K562 (cell line): ENCODE results near the gene SH3YL1. TPM values are rescaled to one million over a fixed set of nuclear protein-coding genes. Genes with fewer than 3 reads are reported as not detected.

ENCODE experiments used
- BRD4 ChIP-seq: fragments of 200-600 bp; sonication (generic); IDR thresholded peaks from 2 replicates; pipeline ENCODE4 v1.6.1; 2017; ENCODE audit warnings: inconsistent platforms
- CCNT2 ChIP-seq: IDR thresholded peaks from 2 replicates; pipeline ENCODE4 v1.6.1; 2011; ENCODE audit warnings: borderline replicate concordance, low read depth, mild to moderate bottlenecking, moderate library complexity, mixed read lengths, low read length; ENCODE audit not compliant: insufficient read length; ENCODE audit errors: extremely low read depth
- CREM ChIP-seq: IDR thresholded peaks from 2 replicates; pipeline ENCODE4 v1.6.1; 2014; ENCODE audit warnings: antibody characterized with exemption, low read depth
- CTBP1 ChIP-seq: fragments of 450-650 bp; IDR thresholded peaks from 2 replicates; pipeline ENCODE4 v1.6.1; 2016; ENCODE audit warnings: borderline replicate concordance
- ETV5 ChIP-seq: sonication (generic); formaldehyde crosslinking; IDR thresholded peaks from 2 replicates; pipeline ENCODE4 v1.4.0; 2020; ENCODE audit warnings: low read depth, mild to moderate bottlenecking, missing genetic modification reagents
- FOXJ2 ChIP-seq: fragments of 200-800 bp; sonication (Bioruptor generic); IDR thresholded peaks from 2 replicates; pipeline ENCODE4 v1.6.1; 2016; ENCODE audit warnings: missing genetic modification characterization, missing compliant biosample characterization
- JUNB ChIP-seq: fragments of 450-650 bp; formaldehyde crosslinking; conservative IDR thresholded peaks from 2 replicates; pipeline ENCODE4 v1.4.0; 2020; ENCODE audit warnings: mild to moderate bottlenecking
- NR2C2 ChIP-seq, 2 experiments: fragments of 200-800 bp in 1 of 2; sonication (Bioruptor generic) in 1 of 2; sonication (generic) in 1 of 2; formaldehyde crosslinking in 1 of 2; IDR thresholded peaks; 2 replicates each; pipeline versions ENCODE4 v1.6.1 to v1.8.0; 2016 to 2022; ENCODE audit warnings: mild to moderate bottlenecking in 1 of 2, missing compliant biosample characterization in 1 of 2, missing genetic modification characterization in 1 of 2, missing genetic modification reagents in 1 of 2
- PCBP1 ChIP-seq: fragments of 200-400 bp; formaldehyde crosslinking; IDR thresholded peaks from 2 replicates; pipeline ENCODE4 v1.6.1; 2018; ENCODE audit warnings: mild to moderate bottlenecking, low read depth, low read length; ENCODE audit not compliant: poor library complexity, severe bottlenecking
- POLR2B ChIP-seq: fragments of 450-650 bp; IDR thresholded peaks from 2 replicates; pipeline ENCODE4 v1.6.1; 2018; ENCODE audit warnings: low read depth; ENCODE audit not compliant: partially characterized antibody
- POU5F1 ChIP-seq: fragments of 150-350 bp; IDR thresholded peaks from 2 replicates; pipeline ENCODE4 v1.6.1; 2014; ENCODE audit warnings: borderline replicate concordance, low read length, low read depth, mild to moderate bottlenecking; ENCODE audit not compliant: partially characterized antibody
- RB1 ChIP-seq: fragments of 450-650 bp; IDR thresholded peaks from 2 replicates; pipeline ENCODE4 v1.6.1; 2017; ENCODE audit warnings: low read depth, mild to moderate bottlenecking
- TAF7 ChIP-seq: fragments of 450-650 bp; IDR thresholded peaks from 2 replicates; pipeline ENCODE4 v1.6.1; 2016; ENCODE audit warnings: missing genetic modification characterization, missing compliant biosample characterization
- TFAP4 ChIP-seq: sonication (generic); formaldehyde crosslinking; IDR thresholded peaks from 2 replicates; pipeline ENCODE4 v1.8.0; 2022; ENCODE audit warnings: missing genetic modification reagents, mild to moderate bottlenecking, moderate library complexity, borderline replicate concordance
- U2AF2 ChIP-seq: fragments of 200-400 bp; formaldehyde crosslinking; optimal IDR thresholded peaks from 2 replicates; pipeline ENCODE3; 2017; ENCODE audit warnings: low read depth, mild to moderate bottlenecking, low read length
- ZEB2 ChIP-seq: fragments of 450-650 bp; IDR thresholded peaks from 2 replicates; pipeline ENCODE4 v1.6.1; 2016
- ZNF324 ChIP-seq: fragments of 250-450 bp; sonication (Bioruptor Pico); IDR thresholded peaks from 2 replicates; pipeline ENCODE4 v1.4.0; 2020; ENCODE audit warnings: mild to moderate bottlenecking
- ZSCAN29 ChIP-seq: fragments of 450-650 bp; IDR thresholded peaks from 2 replicates; pipeline ENCODE4 v1.6.1; 2017
- polyA plus RNA-seq, 8 experiments: library from polyadenylated mRNA; depleted of rRNA in 4 of 8; stranded (reverse) in 5 of 8; unstranded in 3 of 8; fragments of >200 nt; fragmentation: Nextera tagmentation in 2 of 8; fragmentation: Illumina TruSeq in 1 of 8; extraction: Ambion mirVana in 2 of 8; extraction: Trizol in 1 of 8; gene quantifications; 2 replicates each; pipeline versions ENCODE4 v1.2.1 to v1.2.3, GENCODE V29; 2011 to 2014; ENCODE audit warnings: inconsistent platforms in 1 of 8, missing spikeins in 1 of 8
- total RNA-seq, 7 experiments: library from RNA; depleted of rRNA in 6 of 7; stranded (reverse); fragments of >200 nt in 6 of 7; fragmentation: Illumina TruSeq in 2 of 7; extraction: Trizol in 2 of 7; gene quantifications; 2 replicates each; pipeline versions ENCODE4 v1.2.1 to v1.2.3, GENCODE V29; 2011 to 2021; ENCODE audit warnings: low replicate concordance in 1 of 7
- TF ChIP-seq, protein P1 (sequence below): fragments of 250-450 bp; sonication (Bioruptor Pico); IDR thresholded peaks from 2 replicates; pipeline ENCODE4 v1.5.0; 2021; ENCODE audit warnings: mild to moderate bottlenecking, moderate library complexity
- TF ChIP-seq, protein P2 (sequence below): sonication (generic); formaldehyde crosslinking; IDR thresholded peaks from 2 replicates; pipeline ENCODE4 v1.9.0; 2022; ENCODE audit warnings: mild to moderate bottlenecking, missing genetic modification reagents

Gene SH3YL1
- total and polyA plus RNA-seq, 9 of the 15 experiments (the other 6 are each of a cell fraction or from before 2014, with no cell fraction given): 3.9 to 7.8 (median 5.3) TPM

GRCh38 chr2:264493-265468, 949 bp upstream of the SH3YL1 start, which contains the start of gene ACP1 (continued):
- peak; percentile 58 for TF ChIP-seq CCNT2
- TF ChIP-seq ETV5: 0 out of 2 replicates have a peak, but pooled peaks have one; percentile 22
- TF ChIP-seq U2AF2: no peak
- TF ChIP-seq, protein P1, sequence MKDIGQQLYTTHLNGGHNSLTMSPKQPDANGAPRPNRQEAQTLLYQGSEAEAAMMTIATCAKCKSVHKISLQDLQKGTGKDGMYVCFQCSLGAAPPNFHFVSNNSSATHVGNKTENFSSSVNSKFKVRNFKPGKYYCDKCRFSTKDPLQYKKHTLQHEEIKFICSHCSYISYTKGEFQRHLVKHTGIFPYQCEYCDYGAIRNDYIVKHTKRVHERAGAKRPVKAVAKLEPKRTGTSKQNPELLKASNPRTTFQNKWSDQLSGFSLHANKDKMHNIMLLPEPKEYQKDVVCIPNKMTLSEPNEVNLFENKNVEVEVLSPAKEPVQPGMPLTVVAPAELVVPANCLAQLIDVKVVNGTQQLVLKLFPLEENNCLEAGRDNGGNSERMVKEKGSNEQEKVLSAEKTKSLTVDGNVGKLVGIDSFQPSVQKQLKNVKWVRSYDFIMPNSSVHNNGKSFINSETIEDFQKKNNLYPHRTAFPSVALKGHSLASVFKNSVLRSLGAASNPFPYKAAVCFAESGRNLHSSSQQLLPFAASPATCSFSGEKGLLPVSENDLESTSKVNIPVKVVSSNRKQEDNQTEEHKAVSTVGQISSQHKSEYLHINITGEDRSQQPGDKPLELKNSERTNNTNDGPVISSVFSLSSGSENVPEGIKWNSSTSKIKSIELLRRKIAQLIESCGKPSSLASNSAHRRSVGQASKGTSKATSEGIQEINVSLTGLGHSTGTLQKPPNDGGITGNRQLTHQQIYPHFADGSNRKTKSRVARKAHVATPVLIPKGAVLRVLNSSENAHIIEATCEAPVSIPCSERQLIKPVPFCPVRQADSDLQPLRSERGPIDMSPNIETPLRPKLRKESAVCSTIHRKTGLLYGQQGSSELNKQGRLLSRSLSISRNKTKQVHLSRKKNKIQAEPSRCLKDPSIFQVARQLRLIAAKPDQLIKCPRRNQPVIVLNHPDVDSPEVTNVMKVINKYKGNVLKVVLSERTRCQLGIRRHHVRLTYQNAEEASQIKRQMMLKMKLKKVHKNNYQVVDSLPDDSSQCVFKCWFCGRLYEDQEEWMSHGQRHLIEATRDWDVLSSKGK (CRISPR knock-in tag): no peak
- TF ChIP-seq POU5F1: peak; percentile 53
- TF ChIP-seq PCBP1: peak; percentile 23
- no peak for TF ChIP-seq ZSCAN29
- peak; percentile 91 for TF ChIP-seq CREM
- TF ChIP-seq NR2C2 (CRISPR knock-in tag; IDR thresholded peaks at IDR 0.05): no peak
- peak; percentile 30; the same call in 1 of the 2 replicates for TF ChIP-seq NR2C2 (tag; IDR thresholded peaks at IDR 0.05)
- 0 out of 2 replicates have a peak, but pooled peaks have one; percentile 7 for TF ChIP-seq ZNF324
- no peak for TF ChIP-seq JUNB
- TF ChIP-seq ZEB2: 0 out of 2 replicates have a peak, but pooled peaks have one; percentile 8
- peak; percentile 63 for TF ChIP-seq TAF7 (tag)
- TF ChIP-seq, protein P2, sequence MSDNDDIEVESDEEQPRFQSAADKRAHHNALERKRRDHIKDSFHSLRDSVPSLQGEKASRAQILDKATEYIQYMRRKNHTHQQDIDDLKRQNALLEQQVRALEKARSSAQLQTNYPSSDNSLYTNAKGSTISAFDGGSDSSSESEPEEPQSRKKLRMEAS: peak; percentile 47; the same call in 1 of the 2 replicates
- peak; percentile 92 for TF ChIP-seq RB1
- peak; percentile 81 for TF ChIP-seq CTBP1
- peak; percentile 56; the same call in 1 of the 2 replicates for TF ChIP-seq BRD4
- TF ChIP-seq POLR2B: peak; percentile 97
- peak; percentile 34; the same call in 1 of the 2 replicates for TF ChIP-seq TFAP4
- peak; percentile 80 for TF ChIP-seq FOXJ2 (tag)
